Upper lobe of left lung (tissue), 4 donors: ENCODE measurements around the gene PLPP1.
A peak's percentile ranks its signal among the peaks of the same experiment; 100 is the strongest.

Source experiments
- CTCF ChIP-seq, 6 experiments: fragments of 450-650 bp in 4 of 6; fragments of 200-600 bp in 2 of 6; sonication (generic) in 2 of 6; IDR thresholded peaks; one replicate each; pipeline ENCODE4 v1.5.1; 2016 to 2019; ENCODE audit warnings: antibody characterized with exemption in 6 of 6
- EP300 ChIP-seq, 4 donors: sonication (generic); formaldehyde crosslinking; IDR thresholded peaks; one replicate each; pipeline ENCODE4 v1.5.1; 2017; ENCODE audit warnings: antibody characterized with exemption in 4 of 4, control low read depth in 2 of 4
- POLR2A ChIP-seq, 4 donors: fragments of 450-650 bp; IDR thresholded peaks; one replicate each; pipeline ENCODE4 v1.5.1; 2016 to 2017; ENCODE audit warnings: antibody characterized with exemption in 4 of 4, mild to moderate bottlenecking in 2 of 4

DNA sequence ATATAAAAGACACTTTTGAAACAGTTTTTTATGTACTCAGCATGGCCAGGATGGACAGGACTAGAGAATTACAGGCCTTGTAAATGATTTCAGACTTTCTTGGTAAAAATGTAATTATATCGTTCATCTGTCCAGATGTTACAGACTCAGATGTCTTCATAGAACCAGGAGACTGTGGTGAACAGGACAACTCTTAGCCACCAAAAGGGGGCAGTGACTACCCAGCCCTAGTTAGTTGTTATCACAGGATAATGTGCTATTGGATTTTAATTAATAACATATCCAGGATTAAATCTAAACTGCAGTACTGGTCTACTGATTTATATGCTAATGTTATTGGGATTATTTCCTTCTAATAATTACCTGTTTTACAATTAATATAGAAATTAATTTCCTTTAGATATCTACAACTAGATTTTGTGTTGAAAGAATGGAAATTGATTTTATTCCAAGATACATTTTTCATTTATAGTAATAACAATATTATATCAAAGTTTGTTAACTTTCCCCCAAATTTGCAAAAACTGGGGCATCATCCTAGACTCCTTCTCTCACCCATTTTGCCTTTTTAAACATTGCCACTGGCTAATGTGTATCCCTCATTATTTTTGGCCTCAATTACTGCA, 127.6 kb downstream of the PLPP1 start:
- peak; percentile 26 to 58 (median 44) for TF ChIP-seq CTCF (IDR thresholded peaks at IDR 0.05)
- TF ChIP-seq POLR2A (IDR thresholded peaks at IDR 0.05), result no peak
- no peak for TF ChIP-seq EP300 (IDR thresholded peaks at IDR 0.05)
